SK-N-SH (cell line): Measurements from ENCODE around the gene HOXB8. TPM values are rescaled to one million over a fixed set of nuclear protein-coding genes. Genes with fewer than 3 reads are reported as not detected.
A peak's percentile ranks its signal among the peaks of the same experiment; 100 is the strongest.

ENCODE experiments used
- CTCF ChIA-PET: fragments of 300-600, 350-600 bp; formaldehyde crosslinking; extraction: SDS; loops from one replicate; lab custom pipeline; 2021; lab: Yijun Ruan, JAX
- POLR2A ChIA-PET: fragments of 350-600 bp; sonication (Branson Sonifier 250); formaldehyde crosslinking; extraction: SDS; loops from one replicate; lab custom pipeline; 2020; ENCODE audit warnings: antibody characterized with exemption, inconsistent platforms; lab: Yijun Ruan, JAX
- DNase-seq: peaks from one replicate; pipeline ENCODE4 v3.0.0; 2012
- H2AFZ ChIP-seq: fragments of 200-600 bp; sonication (generic); 2 replicates; pipeline ENCODE4 v1.8.1; 2016; ENCODE audit warnings: antibody characterized with exemption, mild to moderate bottlenecking, low read depth
- H3F3A ChIP-seq: fragments of 200-600 bp; sonication (generic); replicated peaks from 2 replicates; pipeline ENCODE3; 2016; ENCODE audit warnings: antibody characterized with exemption, mild to moderate bottlenecking; ENCODE audit not compliant: insufficient read depth
- H3K27ac ChIP-seq, 2 experiments: fragments of 200-500 bp in 1 of 2; fragments of 200-600 bp in 1 of 2; sonication (Bioruptor generic) in 1 of 2; sonication (generic), shearing (Covaris generic) in 1 of 2; 2 replicates each; pipeline versions ENCODE4 v1.5.1 to v1.6.1; 2014 to 2016; ENCODE audit warnings: low read depth in 2 of 2, inconsistent platforms in 1 of 2, low read length in 1 of 2, mild to moderate bottlenecking in 1 of 2, mixed read lengths in 1 of 2
- H3K27me3 ChIP-seq: fragments of 200-600 bp; sonication (generic), shearing (Covaris generic); 2 replicates; pipeline ENCODE4 v1.6.1; 2016; ENCODE audit warnings: mixed run types; ENCODE audit not compliant: insufficient read depth
- H3K36me3 ChIP-seq, 2 experiments: fragments of 200-500 bp in 1 of 2; fragments of 200-600 bp in 1 of 2; sonication (Bioruptor generic) in 1 of 2; sonication (generic) in 1 of 2; replicated peaks in 1 of 2; 2 replicates each; pipeline versions ENCODE3 to v1.5.1; 2014 to 2016; ENCODE audit warnings: low read length in 1 of 2, mild to moderate bottlenecking in 1 of 2; ENCODE audit not compliant: insufficient read depth in 2 of 2, control insufficient read depth in 1 of 2
- H3K4me1 ChIP-seq, 2 experiments: fragments of 200-500 bp in 1 of 2; fragments of 200-600 bp in 1 of 2; sonication (Bioruptor generic) in 1 of 2; sonication (generic), shearing (Covaris generic) in 1 of 2; 2 replicates each; pipeline versions ENCODE4 v1.5.1 to v1.6.1; 2014 to 2016; ENCODE audit warnings: low read depth in 1 of 2, low read length in 1 of 2, mixed run types in 1 of 2; ENCODE audit not compliant: insufficient read depth in 2 of 2, control insufficient read depth in 1 of 2
- H3K4me2 ChIP-seq: fragments of 200-600 bp; sonication (generic), shearing (Covaris generic); 2 replicates; pipeline ENCODE4 v1.6.1; 2017; ENCODE audit warnings: mixed run types
- H3K4me3 ChIP-seq, 2 experiments: fragments of 200-500 bp in 1 of 2; fragments of 200-600 bp in 1 of 2; sonication (Bioruptor generic) in 1 of 2; sonication (generic), shearing (Covaris generic) in 1 of 2; 2 replicates each; pipeline versions ENCODE4 v1.5.1 to v1.8.1; 2014 to 2016; ENCODE audit warnings: low read depth in 2 of 2, inconsistent platforms in 1 of 2, low read length in 1 of 2, mild to moderate bottlenecking in 1 of 2, mixed read lengths in 1 of 2, moderate library complexity in 1 of 2
- H3K79me2 ChIP-seq: fragments of 200-600 bp; sonication (generic); 2 replicates; pipeline ENCODE4 v1.8.1; 2017; ENCODE audit warnings: mild to moderate bottlenecking; ENCODE audit not compliant: insufficient read depth
- H3K9ac ChIP-seq: fragments of 200-600 bp; sonication (generic); 2 replicates; pipeline ENCODE4 v1.6.1; 2017; ENCODE audit warnings: mixed run types
- H3K9me2 ChIP-seq: fragments of 200-600 bp; sonication (generic); 2 replicates; pipeline ENCODE4 v1.6.1; 2017; ENCODE audit warnings: mixed run types
- H3K9me3 ChIP-seq: fragments of 200-600 bp; sonication (generic); 2 replicates; pipeline ENCODE4 v1.6.1; 2017; ENCODE audit warnings: mixed run types, mild to moderate bottlenecking, moderate library complexity
- H4K20me1 ChIP-seq: fragments of 200-600 bp; sonication (generic); 2 replicates; pipeline ENCODE4 v1.6.1; 2017; ENCODE audit warnings: mild to moderate bottlenecking, mixed run types; ENCODE audit not compliant: insufficient read depth
- EZH2phosphoT487 ChIP-seq: fragments of 200-600 bp; sonication (generic); IDR thresholded peaks from 2 replicates; pipeline ENCODE4 v1.6.1; 2017; ENCODE audit warnings: low read depth, mixed run types, mild to moderate bottlenecking, antibody characterized with exemption, moderate library complexity, borderline replicate concordance
- FOXM1 ChIP-seq: IDR thresholded peaks from 2 replicates; pipeline ENCODE4 v1.4.0; 2012; ENCODE audit warnings: low read depth, mild to moderate bottlenecking
- RCOR1 ChIP-seq: fragments of 150-350 bp; IDR thresholded peaks from 2 replicates; pipeline ENCODE4 v1.6.1; 2017; ENCODE audit warnings: antibody characterized with exemption, low read length
- WGBS: methylation state at CpG from one replicate; pipeline ENCODE4 v1.1.6; 2017; ENCODE audit warnings: low lambda C conversion rate; 5-methylcytosine and 5-hydroxymethylcytosine counted together
- polyA plus RNA-seq, 3 experiments: library from polyadenylated mRNA; depleted of rRNA; stranded (reverse); fragments of >200 nt; gene quantifications; 2 replicates each; pipeline ENCODE4 v1.2.3, GENCODE V29; 2012
- TF ChIP-seq, protein P1 (sequence below): fragments of 200-600 bp; sonication (generic); IDR thresholded peaks from 2 replicates; pipeline ENCODE4 v1.6.1; 2017; ENCODE audit warnings: antibody characterized with exemption, mild to moderate bottlenecking, moderate library complexity
- TF ChIP-seq, protein P2 (sequence below): fragments of 150-350 bp; IDR thresholded peaks from 2 replicates; pipeline ENCODE4 v1.6.1; 2017; ENCODE audit warnings: antibody characterized with exemption, low read length, low read depth, borderline replicate concordance

HOXB8 gene
- polyA plus RNA-seq, 1 of the 3 experiments (the other 2 are of a cell fraction): not detected

DNA sequence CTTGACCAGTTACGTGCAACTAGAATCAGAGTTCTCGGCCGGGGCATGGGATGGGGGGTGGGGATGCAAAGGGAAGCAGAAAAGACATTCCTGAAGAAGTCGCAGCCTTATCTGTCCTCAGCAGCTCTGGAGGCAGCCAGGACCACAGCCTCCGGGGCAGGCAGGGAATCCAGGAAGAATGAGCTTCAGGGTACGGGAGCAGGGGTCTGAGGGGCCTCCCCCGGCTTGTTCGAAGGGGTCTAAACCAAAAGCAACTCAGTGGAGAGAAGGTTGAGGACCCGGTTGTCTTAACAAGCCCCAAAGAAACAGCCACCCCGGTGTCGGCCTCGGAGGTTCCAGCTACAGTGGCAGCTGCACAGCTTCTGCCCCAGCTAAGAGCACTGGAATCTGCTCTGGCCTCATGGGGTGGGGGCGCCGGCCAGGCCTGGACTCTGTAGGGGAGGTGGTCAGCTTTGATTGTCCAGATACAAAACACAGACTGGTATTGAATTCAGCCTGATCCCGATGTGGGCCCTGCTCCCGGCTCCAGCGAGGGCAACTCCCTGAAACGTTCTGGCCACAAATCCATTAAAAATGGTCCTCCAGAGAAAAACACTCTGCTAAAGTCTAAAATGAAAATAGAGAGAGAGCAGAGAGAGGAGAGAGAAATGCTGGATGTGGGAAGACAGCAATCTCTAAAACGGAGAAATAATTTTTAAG lies 44.6 kb downstream of the HOXB8 start:
- no peak for DNase-seq
- no peaks in the 10 kb centered on the region for H3K9me3 ChIP-seq

DNA sequence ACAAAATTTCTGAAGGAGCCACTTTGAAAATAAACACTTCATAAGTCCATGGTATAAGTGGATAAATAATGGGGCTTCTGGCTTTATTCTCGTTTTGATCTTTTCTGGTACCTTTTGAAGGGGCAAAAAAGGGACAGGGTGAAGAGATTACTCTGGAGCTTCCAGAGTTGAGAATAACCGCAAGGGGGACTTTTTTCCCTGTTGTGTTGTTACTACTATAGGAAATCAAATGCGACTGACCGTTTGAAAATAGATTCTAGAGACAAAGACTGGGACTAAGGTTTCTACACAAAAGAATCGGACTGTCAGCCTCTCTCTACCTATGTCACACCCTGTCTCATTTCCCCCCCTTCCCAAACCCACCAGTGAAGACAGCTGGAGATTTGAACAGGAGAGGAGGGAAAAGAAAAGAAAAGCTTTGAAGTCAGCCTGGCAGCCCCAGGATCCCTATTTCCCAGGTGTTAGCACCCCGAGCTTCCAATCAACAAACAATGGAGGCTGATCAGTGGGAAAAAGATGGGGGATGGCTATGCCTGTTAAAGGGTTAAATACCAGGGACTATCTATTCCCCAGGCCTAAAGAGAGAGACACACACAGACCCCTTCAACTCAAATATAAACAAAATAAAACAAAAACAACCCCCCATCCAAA lies 45.3 kb downstream of the HOXB8 start:
- Histone ChIP-seq H3K9me2 (no peaks in the 10 kb centered on the region), H4K20me1 (0 out of 2 replicates have a peak, but pooled peaks cover 6% of the 10 kb centered on the region), H3K27ac (no peak overlapping the region), H3K4me2 (no peak overlapping the region), H3K4me3 (no peak overlapping the region), H2AFZ (no peak overlapping the region), H3K4me1 (no peaks in the 10 kb centered on the region), H3K9me3 (no peaks in the 10 kb centered on the region), H3K27me3 (peaks cover 99% of the 10 kb centered on the region), H3K36me3 (no peaks in the 10 kb centered on the region), H3K79me2 (no peaks in the 10 kb centered on the region), H3K9ac (no peak overlapping the region), H3F3A (no peaks in the 10 kb centered on the region)
- TF ChIP-seq, protein P1, sequence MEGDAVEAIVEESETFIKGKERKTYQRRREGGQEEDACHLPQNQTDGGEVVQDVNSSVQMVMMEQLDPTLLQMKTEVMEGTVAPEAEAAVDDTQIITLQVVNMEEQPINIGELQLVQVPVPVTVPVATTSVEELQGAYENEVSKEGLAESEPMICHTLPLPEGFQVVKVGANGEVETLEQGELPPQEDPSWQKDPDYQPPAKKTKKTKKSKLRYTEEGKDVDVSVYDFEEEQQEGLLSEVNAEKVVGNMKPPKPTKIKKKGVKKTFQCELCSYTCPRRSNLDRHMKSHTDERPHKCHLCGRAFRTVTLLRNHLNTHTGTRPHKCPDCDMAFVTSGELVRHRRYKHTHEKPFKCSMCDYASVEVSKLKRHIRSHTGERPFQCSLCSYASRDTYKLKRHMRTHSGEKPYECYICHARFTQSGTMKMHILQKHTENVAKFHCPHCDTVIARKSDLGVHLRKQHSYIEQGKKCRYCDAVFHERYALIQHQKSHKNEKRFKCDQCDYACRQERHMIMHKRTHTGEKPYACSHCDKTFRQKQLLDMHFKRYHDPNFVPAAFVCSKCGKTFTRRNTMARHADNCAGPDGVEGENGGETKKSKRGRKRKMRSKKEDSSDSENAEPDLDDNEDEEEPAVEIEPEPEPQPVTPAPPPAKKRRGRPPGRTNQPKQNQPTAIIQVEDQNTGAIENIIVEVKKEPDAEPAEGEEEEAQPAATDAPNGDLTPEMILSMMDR: peak; percentile 15; the same call in 1 of the 2 replicates
- TF ChIP-seq, protein P2, sequence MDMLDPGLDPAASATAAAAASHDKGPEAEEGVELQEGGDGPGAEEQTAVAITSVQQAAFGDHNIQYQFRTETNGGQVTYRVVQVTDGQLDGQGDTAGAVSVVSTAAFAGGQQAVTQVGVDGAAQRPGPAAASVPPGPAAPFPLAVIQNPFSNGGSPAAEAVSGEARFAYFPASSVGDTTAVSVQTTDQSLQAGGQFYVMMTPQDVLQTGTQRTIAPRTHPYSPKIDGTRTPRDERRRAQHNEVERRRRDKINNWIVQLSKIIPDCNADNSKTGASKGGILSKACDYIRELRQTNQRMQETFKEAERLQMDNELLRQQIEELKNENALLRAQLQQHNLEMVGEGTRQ: no peak
- TF ChIP-seq FOXM1: no peak
- WGBS: 14% methylated on average over 6 of the region's 6 CpGs
- ChIA-PET CTCF (interaction anchor here (0.7 to 1.5 kb wide), 6 partner anchors 12 to 262 kb away, joined by 3 to 4 read pairs (median 3); no protein-coding TSS in a partner anchor), POLR2A (no interaction called here)
- no peak for DNase-seq

More for the DNA sequence above, 44.6 kb downstream of the HOXB8 start:
- H4K20me1 ChIP-seq: 0 out of 2 replicates have a peak, but pooled peaks cover 6% of the 10 kb centered on the region
- ChIA-PET CTCF (interaction anchor here (0.7 to 1.5 kb wide), 6 partner anchors 13 to 262 kb away, joined by 3 to 4 read pairs (median 3); no protein-coding TSS in a partner anchor), POLR2A (no interaction called here)
- no peak overlapping the region for H3K4me3 ChIP-seq
- no peaks in the 10 kb centered on the region for H3K4me1 ChIP-seq
- no peak overlapping the region for H3K9ac ChIP-seq
- no peak overlapping the region for H3K27ac ChIP-seq
- H2AFZ ChIP-seq: no peak overlapping the region
- H3K36me3 ChIP-seq: no peaks in the 10 kb centered on the region
- no peaks in the 10 kb centered on the region for H3K79me2 ChIP-seq
- no peaks in the 10 kb centered on the region for H3F3A ChIP-seq
- TF ChIP-seq, protein P2: no peak
- TF ChIP-seq EZH2phosphoT487 (peak; percentile 82), RCOR1 (no peak)
- no peaks in the 10 kb centered on the region for H3K9me2 ChIP-seq
- WGBS: 17% methylated on average over 16 of the region's 19 CpGs
- peaks cover 99% of the 10 kb centered on the region for H3K27me3 ChIP-seq
- no peak overlapping the region for H3K4me2 ChIP-seq
